Measurements from ENCODE around the gene ZBTB4. TPM values are rescaled to one million over a fixed set of nuclear protein-coding genes. Genes with fewer than 3 reads are reported as not detected.

ZBTB4 gene
- total and polyA plus RNA-seq, 4 donors = 20.0 to 81.9 (median 51.5) TPM

GRCh38 chr17:7468804-7469389 is 10.5 kb downstream of the ZBTB4 start:
- no peak for ATAC-seq (ENCODE audit: low FRiP score)
- Histone ChIP-seq H3K9me3 (ENCODE audit: control insufficient read depth, low read length) (no peaks in the 10 kb centered on the region), H3K27me3 (ENCODE audit: control insufficient read depth in 1 of 2, insufficient read depth in 2 of 2, low read length in 1 of 2) (no peaks in the 10 kb centered on the region), H3K36me3 (ENCODE audit: control insufficient read depth in 1 of 2, insufficient read depth in 2 of 2, low read length in 1 of 2) (peaks cover 0 to 2% of the 10 kb centered on the region in 2 donors), H3K4me3 (ENCODE audit: low read length in 2 of 2) (no peak overlapping the region), H3K4me1 (ENCODE audit: control insufficient read depth in 1 of 2, insufficient read depth in 2 of 2, low read length in 2 of 2) (no peaks in the 10 kb centered on the region), H3K27ac (ENCODE audit: low read depth in 1 of 2, low read length in 2 of 2) (no peak overlapping the region)
- intact Hi-C loops (cut with DNase I) = no loop called here
- 61 to 66% methylated on average over 12 of the region's 12 CpGs for WGBS, 2 donors
- no peak for DNase-seq

GRCh38 chr17:7468290-7468689 is 11.1 kb downstream of the ZBTB4 start:
- no peaks in the 10 kb centered on the region for H3K4me1 ChIP-seq (ENCODE audit: control insufficient read depth in 1 of 2, insufficient read depth in 2 of 2, low read length in 2 of 2)
- DNase-seq = no peak
- no peak overlapping the region for H3K27ac ChIP-seq (ENCODE audit: low read depth in 1 of 2, low read length in 2 of 2)
- no peaks in the 10 kb centered on the region for H3K9me3 ChIP-seq (ENCODE audit: control insufficient read depth, low read length)
- peaks cover 0 to 2% of the 10 kb centered on the region in 2 donors for H3K36me3 ChIP-seq (ENCODE audit: control insufficient read depth in 1 of 2, insufficient read depth in 2 of 2, low read length in 1 of 2)
- intact Hi-C loops (cut with DNase I) = no loop called here
- H3K4me3 ChIP-seq (ENCODE audit: low read length in 2 of 2) = no peak overlapping the region
- ATAC-seq (ENCODE audit: low FRiP score) = no peak
- WGBS, 2 donors = 87 to 91% methylated on average over 11 of the region's 11 CpGs
- no peaks in the 10 kb centered on the region for H3K27me3 ChIP-seq (ENCODE audit: control insufficient read depth in 1 of 2, insufficient read depth in 2 of 2, low read length in 1 of 2)

- no peak for ATAC-seq (ENCODE audit: low FRiP score)
- WGBS, 2 donors = 87 to 92% methylated on average over 3 of the region's 3 CpGs
- Histone ChIP-seq H3K27me3 (ENCODE audit: control insufficient read depth in 1 of 2, insufficient read depth in 2 of 2, low read length in 1 of 2) (no peaks in the 10 kb centered on the region), H3K4me1 (ENCODE audit: control insufficient read depth in 1 of 2, insufficient read depth in 2 of 2, low read length in 2 of 2) (no peaks in the 10 kb centered on the region), H3K36me3 (ENCODE audit: control insufficient read depth in 1 of 2, insufficient read depth in 2 of 2, low read length in 1 of 2) (peaks cover 0 to 2% of the 10 kb centered on the region in 2 donors), H3K27ac (ENCODE audit: low read depth in 1 of 2, low read length in 2 of 2) (no peak overlapping the region), H3K4me3 (ENCODE audit: low read length in 2 of 2) (no peak overlapping the region), H3K9me3 (ENCODE audit: control insufficient read depth, low read length) (no peaks in the 10 kb centered on the region)
- DNase-seq = no peak
- intact Hi-C loops (cut with DNase I) = no loop called here
These were observed 11.9 kb downstream of the ZBTB4 start for GRCh38 chr17:7467498-7467897.

- Histone ChIP-seq H3K9me3 (ENCODE audit: control insufficient read depth, low read length) (no peaks in the 10 kb centered on the region), H3K27ac (ENCODE audit: low read depth in 1 of 2, low read length in 2 of 2) (no peak overlapping the region), H3K4me3 (ENCODE audit: low read length in 2 of 2) (no peak overlapping the region), H3K36me3 (ENCODE audit: control insufficient read depth in 1 of 2, insufficient read depth in 2 of 2, low read length in 1 of 2) (peaks cover 0 to 5% of the 10 kb centered on the region in 2 donors), H3K27me3 (ENCODE audit: control insufficient read depth in 1 of 2, insufficient read depth in 2 of 2, low read length in 1 of 2) (no peaks in the 10 kb centered on the region), H3K4me1 (ENCODE audit: control insufficient read depth in 1 of 2, insufficient read depth in 2 of 2, low read length in 2 of 2) (no peaks in the 10 kb centered on the region)
- WGBS, 2 donors = 72 to 76% methylated on average over 16 of the region's 16 CpGs
- intact Hi-C loops (cut with DNase I) = no loop called here
- DNase-seq = peak; percentile 87 to 93
- ATAC-seq (ENCODE audit: low FRiP score) = peak; percentile 40
These were observed 12.6 kb downstream of the ZBTB4 start for GRCh38 chr17:7466639-7467341.

GRCh38 chr17:7466318-7466638 is 13.2 kb downstream of the ZBTB4 start:
- Histone ChIP-seq H3K27ac (ENCODE audit: low read depth in 1 of 2, low read length in 2 of 2) (no peak overlapping the region), H3K4me1 (ENCODE audit: control insufficient read depth in 1 of 2, insufficient read depth in 2 of 2, low read length in 2 of 2) (no peaks in the 10 kb centered on the region), H3K9me3 (ENCODE audit: control insufficient read depth, low read length) (no peaks in the 10 kb centered on the region), H3K4me3 (ENCODE audit: low read length in 2 of 2) (no peak overlapping the region), H3K36me3 (ENCODE audit: control insufficient read depth in 1 of 2, insufficient read depth in 2 of 2, low read length in 1 of 2) (peaks cover 0 to 5% of the 10 kb centered on the region in 2 donors), H3K27me3 (ENCODE audit: control insufficient read depth in 1 of 2, insufficient read depth in 2 of 2, low read length in 1 of 2) (no peaks in the 10 kb centered on the region)
- no peak for DNase-seq
- ATAC-seq (ENCODE audit: low FRiP score) = no peak
- intact Hi-C loops (cut with DNase I) = no loop called here
- 83 to 86% methylated on average over 9 of the region's 9 CpGs for WGBS, 2 donors

- no peak overlapping the region for H3K4me3 ChIP-seq (ENCODE audit: low read length in 2 of 2)
- ATAC-seq (ENCODE audit: low FRiP score) (no peak), DNase-seq (no peak)
- no peak overlapping the region for H3K27ac ChIP-seq (ENCODE audit: low read depth in 1 of 2, low read length in 2 of 2)
- H3K4me1 ChIP-seq (ENCODE audit: control insufficient read depth in 1 of 2, insufficient read depth in 2 of 2, low read length in 2 of 2) = no peaks in the 10 kb centered on the region
- WGBS, 2 donors = 84 to 89% methylated on average over 33 of the region's 33 CpGs
- H3K27me3 ChIP-seq (ENCODE audit: control insufficient read depth in 1 of 2, insufficient read depth in 2 of 2, low read length in 1 of 2) = no peaks in the 10 kb centered on the region
- intact Hi-C loops (cut with DNase I) = no loop called here
- peaks cover 0 to 5% of the 10 kb centered on the region in 2 donors for H3K36me3 ChIP-seq (ENCODE audit: control insufficient read depth in 1 of 2, insufficient read depth in 2 of 2, low read length in 1 of 2)
- H3K9me3 ChIP-seq (ENCODE audit: control insufficient read depth, low read length) = no peaks in the 10 kb centered on the region
These were observed 13.7 kb downstream of the ZBTB4 start for GRCh38 chr17:7465597-7466275.

- intact Hi-C loops (cut with DNase I) = no loop called here
- Histone ChIP-seq H3K27me3 (ENCODE audit: control insufficient read depth in 1 of 2, insufficient read depth in 2 of 2, low read length in 1 of 2) (no peaks in the 10 kb centered on the region), H3K9me3 (ENCODE audit: control insufficient read depth, low read length) (no peaks in the 10 kb centered on the region), H3K27ac (ENCODE audit: low read depth in 1 of 2, low read length in 2 of 2) (no peak overlapping the region), H3K36me3 (ENCODE audit: control insufficient read depth in 1 of 2, insufficient read depth in 2 of 2, low read length in 1 of 2) (peaks cover 0 to 5% of the 10 kb centered on the region in 2 donors), H3K4me1 (ENCODE audit: control insufficient read depth in 1 of 2, insufficient read depth in 2 of 2, low read length in 2 of 2) (no peaks in the 10 kb centered on the region), H3K4me3 (ENCODE audit: low read length in 2 of 2) (no peak overlapping the region)
- DNase-seq = no peak
- WGBS, 2 donors = 81 to 86% methylated on average over 9 of the region's 9 CpGs
- no peak for ATAC-seq (ENCODE audit: low FRiP score)
These were observed 15.3 kb downstream of the ZBTB4 start for GRCh38 chr17:7464081-7464480.

GRCh38 chr17:7463372-7463846 is 16.0 kb downstream of the ZBTB4 start:
- Histone ChIP-seq H3K4me3 (ENCODE audit: low read length in 2 of 2) (no peak overlapping the region), H3K27ac (ENCODE audit: low read depth in 1 of 2, low read length in 2 of 2) (no peak overlapping the region), H3K36me3 (ENCODE audit: control insufficient read depth in 1 of 2, insufficient read depth in 2 of 2, low read length in 1 of 2) (peaks cover 0 to 5% of the 10 kb centered on the region in 2 donors), H3K4me1 (ENCODE audit: control insufficient read depth in 1 of 2, insufficient read depth in 2 of 2, low read length in 2 of 2) (no peaks in the 10 kb centered on the region), H3K9me3 (ENCODE audit: control insufficient read depth, low read length) (no peaks in the 10 kb centered on the region), H3K27me3 (ENCODE audit: control insufficient read depth in 1 of 2, insufficient read depth in 2 of 2, low read length in 1 of 2) (no peaks in the 10 kb centered on the region)
- 80 to 82% methylated on average over 14 of the region's 14 CpGs for WGBS, 2 donors
- ATAC-seq (ENCODE audit: low FRiP score) = no peak
- no peak for DNase-seq
- intact Hi-C loops (cut with DNase I) = no loop called here

All from aorta (tissue), 5 donors.